NOMO-1 (cell line): ENCODE measurements around the gene ANKRD66.

ENCODE experiments used
- DNase-seq, 2 experiments: peaks; one replicate each; lab custom pipeline; 2025; ENCODE audit not compliant: unreplicated experiment in 2 of 2; lab: John Stamatoyannopoulos, UW

Gene ANKRD66

GRCh38 chr6:46789434-46790354, 43.0 kb downstream of the ANKRD66 start:
- peak; percentile 86 to 94 for DNase-seq

DNA sequence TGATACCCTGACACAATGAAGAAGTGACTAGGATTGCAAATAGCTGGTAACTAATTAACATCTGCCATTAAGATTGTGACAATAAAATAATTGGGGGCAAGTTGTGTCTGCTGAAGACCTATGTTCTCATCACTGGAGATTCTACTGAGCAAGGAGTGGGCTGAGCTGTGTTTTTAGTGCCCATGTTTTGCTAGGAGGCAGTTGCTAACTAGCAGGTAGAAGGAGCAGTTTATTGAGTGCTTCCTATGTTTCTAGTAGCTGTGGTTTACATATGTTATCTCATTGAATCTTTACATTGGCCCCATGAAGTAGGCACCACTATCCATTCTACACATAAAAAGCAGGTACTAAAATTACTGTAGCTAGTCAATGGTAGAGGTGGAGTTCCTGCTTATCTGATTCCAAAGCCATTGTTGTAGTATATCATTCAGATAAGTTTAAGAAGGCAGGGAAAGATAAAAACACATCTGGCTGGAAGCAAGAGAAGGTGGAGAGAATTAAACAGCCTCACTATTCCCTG, 43.7 kb downstream of the ANKRD66 start:
- DNase-seq: no peak

GRCh38 chr6:46792635-46793034, 45.9 kb downstream of the ANKRD66 start:
- peak in 1 of 2 experiments; percentile 5 for DNase-seq

DNA sequence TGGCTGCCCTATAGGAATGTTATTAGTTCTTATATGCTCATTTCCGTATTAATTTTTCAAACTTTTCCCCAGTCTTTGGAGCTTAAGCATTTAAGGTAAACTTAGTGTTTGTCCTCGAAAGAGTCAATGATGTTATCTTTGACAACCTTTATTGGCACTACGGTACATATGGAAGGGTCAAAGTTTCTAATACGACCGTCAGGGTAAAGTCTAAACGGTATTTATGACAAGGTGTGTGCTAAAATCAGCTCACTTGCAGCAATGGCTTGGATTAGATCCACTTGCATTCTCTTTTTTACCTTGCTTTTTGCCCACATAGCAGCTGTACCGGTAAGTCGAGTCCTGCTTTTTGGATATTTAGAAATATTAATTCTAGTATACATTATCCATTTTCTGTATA, 46.4 kb downstream of the ANKRD66 start, which contains the start of gene MEP1A:
Gene MEP1A (plus strand): TSS at position 252 of the 400 bp plus-strand sequence. CDS start 10 bp downstream, at position 262.
- DNase-seq: no peak

GRCh38 chr6:46794068-46794467, 47.3 kb downstream of the ANKRD66 start:
- DNase-seq: no peak

DNA sequence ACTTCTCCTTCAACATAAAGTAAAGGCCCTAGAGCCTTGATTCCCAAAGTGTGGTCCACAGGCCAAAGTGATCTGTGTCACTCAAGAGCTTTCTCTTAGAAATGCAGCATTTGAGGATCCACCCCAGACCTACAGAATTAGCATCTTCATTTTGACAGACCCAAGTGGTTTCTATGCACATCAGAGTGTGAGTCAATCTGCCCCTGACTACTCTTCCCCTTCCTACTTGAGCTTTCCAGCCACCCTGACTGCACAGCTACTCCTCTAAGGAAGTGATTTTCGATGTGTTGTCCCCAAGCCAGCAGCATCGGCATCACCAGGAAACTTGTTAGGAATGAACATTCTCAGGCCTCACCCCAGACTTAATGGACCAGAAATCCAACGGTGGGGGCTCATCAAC, 49.1 kb downstream of the ANKRD66 start:
- peak in 1 of 2 experiments; percentile 25 for DNase-seq

- peak in 1 of 2 experiments; percentile 68 for DNase-seq
These were observed 50.3 kb downstream of the ANKRD66 start for GRCh38 chr6:46796848-46797580.

DNA sequence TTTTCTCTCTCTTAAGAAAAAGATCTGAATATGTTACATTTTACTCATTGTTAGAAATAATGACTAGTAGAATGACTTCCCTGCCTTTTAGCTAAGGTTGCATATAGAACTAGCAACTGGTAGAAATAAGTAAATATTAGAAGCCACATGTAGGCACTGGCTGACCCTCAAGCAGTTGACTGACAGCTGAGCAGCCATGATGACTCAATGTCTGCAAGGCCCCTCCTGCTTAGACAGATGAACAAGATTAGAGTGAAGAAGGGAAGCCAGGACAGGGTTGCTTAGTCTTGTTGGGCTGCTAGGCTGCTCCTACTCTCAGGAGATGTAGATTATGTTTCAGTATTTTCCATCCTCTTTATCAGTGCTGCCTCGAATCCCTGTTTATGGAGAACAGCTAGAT, 52.9 kb downstream of the ANKRD66 start:
- DNase-seq: no peak

GRCh38 chr6:46808806-46809205, 62.1 kb downstream of the ANKRD66 start:
- peak; percentile 84 to 94 for DNase-seq
